NCI-H460 (cell line): ENCODE results near the gene CAMKMT. TPM values are rescaled to one million over a fixed set of nuclear protein-coding genes. Genes with fewer than 3 reads are reported as not detected.
A peak's percentile ranks its signal among the peaks of the same experiment; 100 is the strongest.
"Not testable (repeated sequence)": the region's sequence is repeated elsewhere in the genome, so short reads cannot be mapped to it uniquely, and the experiment has no call there.

Experiments used
- DNase-seq: peaks from one replicate; pipeline ENCODE4 v3.0.0-alpha.2; 2016; ENCODE audit warnings: low read depth; ENCODE audit errors: extremely low read depth
- total RNA-seq: library from RNA; depleted of rRNA; stranded (reverse); fragments of >200 nt; shearing (Covaris generic); gene quantifications from 2 replicates; pipeline ENCODE4 v1.2.3, GENCODE V29; 2014

CAMKMT gene
- total RNA-seq, 1 experiment from 2014 or later = 10.3 TPM

GRCh38 chr2:44358503-44358902 is 3.2 kb upstream of the CAMKMT start:
- no peak for DNase-seq

DNA sequence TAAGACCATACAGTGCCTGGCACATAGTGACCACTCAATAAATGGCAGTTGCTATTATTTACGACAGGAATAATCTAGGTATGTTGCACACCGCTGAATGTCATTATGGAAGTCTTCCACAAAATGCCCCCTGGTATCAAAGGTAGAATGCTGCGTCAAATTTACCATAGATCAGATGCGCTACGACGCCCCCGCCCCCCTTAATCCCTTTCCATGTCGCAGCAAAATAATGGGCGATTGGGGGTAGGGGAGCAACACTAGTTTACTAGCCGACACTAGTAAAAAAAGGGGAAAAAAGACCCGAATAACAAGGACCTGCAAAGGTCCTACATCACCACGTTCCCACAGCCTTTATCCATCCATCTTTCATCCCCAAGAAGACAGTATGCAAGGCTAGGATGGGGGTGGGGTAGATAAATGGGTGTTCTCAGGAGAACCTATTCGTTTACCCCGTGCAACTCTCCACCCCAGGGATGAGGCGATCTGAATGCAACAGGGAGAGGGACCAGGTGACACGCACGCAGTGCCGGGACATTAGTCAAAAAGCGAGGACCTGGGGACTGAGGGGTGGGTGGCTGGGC is 908 bp upstream of the CAMKMT start:
- DNase-seq = peak; percentile 13

DNA sequence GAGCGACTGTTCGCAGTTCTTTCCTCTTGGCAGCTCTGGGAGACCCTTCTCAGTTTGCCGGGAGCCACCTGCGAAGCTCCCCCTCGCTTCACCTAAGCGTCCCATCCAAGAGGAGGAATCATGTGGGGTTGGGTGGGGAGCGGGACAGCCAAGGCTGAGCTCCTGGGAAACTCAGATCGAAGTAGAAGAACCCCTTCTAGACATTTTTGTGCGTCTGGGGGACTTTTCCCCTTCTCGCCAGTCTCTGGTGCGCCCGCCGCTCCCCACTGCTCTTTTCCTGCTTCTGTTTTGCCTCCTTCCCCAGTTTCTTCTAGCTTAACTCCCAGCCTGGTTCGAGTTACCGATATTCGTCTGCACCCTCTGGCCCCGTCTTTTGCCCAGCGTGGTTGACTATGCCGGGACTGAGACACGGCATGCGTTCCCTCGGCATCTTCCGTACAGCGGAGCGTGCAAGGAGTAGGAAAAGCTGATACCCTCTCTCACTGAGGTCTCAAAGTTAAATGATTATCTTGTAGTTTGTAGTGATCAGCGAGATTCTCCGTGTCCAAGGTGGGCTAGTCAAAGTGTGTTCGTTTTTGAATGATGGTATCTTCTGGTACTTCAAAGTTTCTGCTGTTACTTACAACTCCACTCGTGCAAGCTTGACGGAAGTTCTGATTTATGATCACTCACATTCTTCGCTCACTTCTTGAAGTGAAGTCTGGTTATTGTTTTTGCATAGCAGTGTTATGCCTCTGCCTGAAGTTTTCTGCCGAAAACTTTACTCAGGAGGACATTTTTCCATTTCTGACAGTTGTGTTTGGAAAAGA is 664 bp downstream of the CAMKMT start:
- peak; percentile 21 for DNase-seq

DNA sequence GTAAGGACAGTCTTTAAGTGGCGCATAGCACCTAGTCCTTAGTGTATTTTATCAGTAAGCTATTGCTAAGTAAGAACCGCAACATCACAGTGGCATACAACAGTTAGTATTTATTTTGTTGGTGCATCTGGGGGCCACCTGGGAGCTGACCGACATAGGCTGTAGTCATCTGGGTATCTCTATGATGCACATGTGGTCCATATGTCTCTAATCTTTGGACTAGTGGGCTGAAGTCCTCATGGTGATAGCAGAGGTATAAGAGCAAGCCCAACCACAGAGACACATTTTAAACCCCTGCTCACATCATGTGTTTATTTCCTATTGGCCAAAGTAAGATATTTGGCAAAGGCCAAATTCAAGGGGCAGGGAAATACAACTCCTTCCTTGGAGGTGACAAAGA is 2.9 kb downstream of the CAMKMT start:
- DNase-seq = no peak

- no peak for DNase-seq
Observed at GRCh38 chr2:44367591-44367990, 5.8 kb downstream of the CAMKMT start.

DNA sequence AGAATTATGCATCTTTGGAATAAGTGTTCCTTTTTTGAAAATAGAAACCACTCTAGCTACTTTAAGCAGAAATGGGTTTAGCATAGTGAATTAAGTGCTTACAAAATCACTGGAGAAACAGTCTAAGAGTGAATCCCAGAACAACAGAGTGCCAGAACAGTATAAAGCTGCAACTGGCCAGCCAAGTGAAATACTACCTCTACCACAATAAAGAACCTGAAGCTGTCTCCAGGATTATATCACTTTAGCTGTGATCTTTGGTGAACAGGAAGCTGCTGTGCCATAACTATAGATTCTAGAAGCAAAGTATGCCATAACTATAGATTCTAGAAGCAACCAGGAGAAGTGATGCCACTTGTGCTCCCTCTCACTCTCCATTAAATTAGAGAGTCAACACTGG is 7.6 kb downstream of the CAMKMT start:
- DNase-seq = no peak

DNA sequence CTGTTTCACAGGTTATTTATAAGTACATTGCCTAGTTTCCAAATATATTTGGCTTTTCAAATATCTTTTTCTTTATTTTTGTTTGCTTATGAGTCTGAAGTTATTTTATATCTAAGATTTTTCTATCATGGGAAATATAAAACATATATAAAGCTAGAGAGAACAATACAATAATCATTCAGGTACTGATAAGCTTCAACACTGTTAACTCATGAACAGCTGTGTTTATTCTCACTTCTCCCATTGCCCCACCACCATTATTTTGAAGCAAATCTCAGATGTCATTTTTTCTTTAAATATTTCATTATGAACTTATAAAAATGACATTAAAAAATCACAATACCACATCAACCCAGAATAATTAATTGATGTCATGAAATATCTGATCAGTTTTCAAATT is 9.7 kb downstream of the CAMKMT start:
- no peak for DNase-seq

DNA sequence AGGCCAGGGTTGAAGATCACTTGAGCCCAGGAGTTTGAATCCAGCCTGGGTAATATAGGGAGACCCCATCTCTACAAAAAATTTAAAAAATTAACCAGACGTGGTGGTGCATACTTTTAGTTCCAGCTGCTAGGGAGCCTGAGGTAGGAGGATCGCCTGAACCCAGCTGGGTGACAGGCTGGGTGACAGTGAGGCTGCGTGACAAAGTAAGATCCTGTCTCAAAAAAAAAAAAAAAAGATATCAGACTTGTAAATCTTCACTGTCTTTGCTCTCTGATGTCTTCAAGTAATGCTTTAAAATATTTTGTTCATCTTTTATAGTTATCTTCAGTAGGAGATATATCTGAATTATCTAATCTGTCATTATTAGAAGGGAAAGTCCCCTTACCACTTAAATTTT is 10.5 kb downstream of the CAMKMT start:
- DNase-seq = no peak

DNA sequence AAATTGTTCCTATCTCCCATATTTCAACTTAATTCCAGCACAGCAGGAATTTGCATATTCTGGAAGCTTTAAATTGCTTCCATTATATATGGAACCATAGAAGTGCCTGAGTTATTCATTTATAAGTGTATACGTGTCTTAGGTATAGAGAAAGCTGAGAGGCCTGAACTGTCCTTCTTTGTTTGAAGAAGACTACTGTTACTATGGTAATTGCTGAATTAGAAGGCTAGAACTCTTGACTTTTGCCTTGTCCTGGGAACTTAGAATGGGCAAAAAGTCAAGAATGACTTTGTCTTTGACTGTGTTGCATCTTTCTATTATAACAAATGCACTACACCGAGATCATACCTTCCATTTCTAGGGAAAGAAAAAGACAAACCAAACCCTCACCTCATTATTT is 15.7 kb downstream of the CAMKMT start:
- DNase-seq = no peak

GRCh38 chr2:44385226-44385625 is 23.5 kb downstream of the CAMKMT start:
- DNase-seq = not testable (repeated sequence)

DNA sequence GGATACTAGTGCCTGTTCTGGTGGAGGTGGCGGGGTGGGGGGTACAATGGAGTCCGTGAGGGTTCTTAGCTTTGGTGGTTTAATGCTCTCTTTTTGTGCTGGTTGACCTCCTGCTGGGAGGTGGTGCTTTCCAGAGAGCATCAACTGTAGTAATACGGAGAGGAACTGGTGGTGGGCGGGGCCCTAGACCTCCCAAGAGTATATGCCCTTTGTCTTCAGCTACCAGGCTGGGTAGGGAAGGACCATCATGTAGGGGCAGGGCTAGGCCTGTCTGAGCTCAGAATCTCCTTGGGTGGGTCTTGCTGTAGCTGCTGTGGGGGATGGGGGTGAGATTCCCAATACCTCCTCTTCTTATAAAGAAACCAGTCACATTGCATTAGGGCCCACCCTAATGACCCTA is 27.1 kb downstream of the CAMKMT start:
- DNase-seq = no peak

DNA sequence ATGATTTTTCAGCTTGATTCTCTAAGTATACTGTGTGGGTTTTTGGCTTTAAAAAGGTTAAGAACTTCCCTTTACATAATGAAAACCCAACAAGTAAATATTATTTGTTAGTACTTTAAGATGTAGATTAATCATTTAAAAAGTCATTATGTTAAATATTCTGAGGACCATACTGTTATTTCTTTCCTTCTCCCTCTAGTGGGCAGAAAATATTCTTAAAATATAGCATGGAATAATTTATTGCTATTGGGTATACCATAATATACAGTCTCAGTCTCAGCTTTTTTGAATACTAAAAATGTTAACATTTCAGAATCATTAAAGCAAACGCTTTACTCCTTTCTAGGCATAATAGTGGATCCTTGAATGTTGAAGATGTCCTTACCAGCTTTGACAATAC is 28.1 kb downstream of the CAMKMT start:
- DNase-seq = no peak

GRCh38 chr2:44392338-44392943 is 30.7 kb downstream of the CAMKMT start:
- DNase-seq = peak; percentile 48

GRCh38 chr2:44397447-44398175 is 35.9 kb downstream of the CAMKMT start:
- DNase-seq = no peak

- no peak for DNase-seq
Observed at GRCh38 chr2:44398243-44398897, 36.6 kb downstream of the CAMKMT start.

GRCh38 chr2:44420725-44421124 is 59.0 kb downstream of the CAMKMT start:
- no peak for DNase-seq

- no peak for DNase-seq
Observed at GRCh38 chr2:44424211-44424610, 62.5 kb downstream of the CAMKMT start.

- DNase-seq = peak; percentile 15
Observed at GRCh38 chr2:44429034-44429433, 67.3 kb downstream of the CAMKMT start.

- DNase-seq = no peak
Observed at GRCh38 chr2:44430342-44430741, 68.6 kb downstream of the CAMKMT start.

DNA sequence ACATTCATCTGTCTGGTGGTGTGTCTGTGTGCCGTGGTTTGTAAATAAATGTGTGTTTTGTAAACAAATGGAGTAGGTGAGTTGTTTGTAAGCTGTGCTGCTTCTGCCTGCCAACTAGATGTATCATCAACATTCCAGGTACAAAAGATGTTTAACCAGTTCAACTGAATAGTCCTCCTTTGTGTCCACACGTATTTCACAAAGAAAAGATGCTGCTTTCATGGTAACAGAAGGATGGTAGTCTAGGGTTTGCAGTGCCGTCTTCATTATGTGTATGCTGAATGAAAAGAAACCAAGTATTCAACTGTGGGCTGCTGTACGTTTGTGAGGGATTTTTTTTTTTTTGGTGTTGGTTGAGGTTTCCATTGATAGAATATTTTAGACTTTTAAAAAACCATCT is 72.1 kb downstream of the CAMKMT start:
- DNase-seq = no peak

DNA sequence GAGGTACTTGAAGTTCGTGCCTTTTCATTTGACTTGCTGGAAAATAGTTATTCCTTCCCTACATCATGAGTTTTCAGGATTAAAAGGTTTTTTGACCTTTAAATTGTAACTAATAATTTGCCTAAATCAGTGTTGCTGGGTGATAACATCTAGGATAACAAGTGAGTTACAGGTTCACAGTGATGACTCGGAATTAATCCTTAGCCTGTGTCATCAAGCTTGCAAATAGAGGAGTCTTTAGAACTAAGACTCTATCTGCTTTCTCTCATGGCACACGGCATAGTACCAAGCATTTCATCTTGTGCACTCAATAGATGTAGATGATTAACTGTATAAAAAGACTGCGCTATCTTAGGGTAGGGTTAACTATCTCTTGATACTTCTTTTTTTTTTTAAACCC is 79.5 kb downstream of the CAMKMT start:
- no peak for DNase-seq
